ENCODE results near the gene RNU5B-1.
"Not testable (repeated sequence)": the region's sequence is repeated elsewhere in the genome, so short reads cannot be mapped to it uniquely, and the experiment has no call there.

RNU5B-1 gene

DNA sequence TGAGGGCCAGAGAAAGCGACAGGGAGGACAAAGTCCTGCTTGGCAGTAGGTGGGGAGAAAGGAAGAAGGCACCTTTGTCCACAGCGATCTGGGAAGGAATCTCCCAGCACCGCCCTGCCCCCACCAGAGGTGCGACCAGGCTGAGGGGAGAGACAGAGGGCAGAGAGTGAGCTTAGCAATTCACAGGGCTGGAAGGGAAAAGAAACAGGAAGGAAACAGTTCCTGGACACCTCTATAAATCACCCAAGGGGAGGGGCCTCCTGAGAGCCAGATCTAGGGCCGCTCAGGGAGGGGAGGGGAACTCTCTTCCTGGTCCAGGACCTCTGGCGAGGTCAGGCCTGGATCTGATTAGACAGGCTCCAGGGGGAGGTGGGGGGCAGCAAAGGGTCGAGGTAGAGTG lies 35.4 kb downstream of the RNU5B-1 start:
- Histone ChIP-seq H3K27me3 (no peaks in the 10 kb centered on the region), H3K27ac (no peak overlapping the region), H3K4me3 (no peak overlapping the region), H3K4me1 (peaks cover 40% of the 10 kb centered on the region), H3K9me3 (no peaks in the 10 kb centered on the region), H3K9ac (no peak overlapping the region), H4K20me1 (no peaks in the 10 kb centered on the region), H3K4me2 (peak overlapping the region; percentile 54), H3K36me3 (no peaks in the 10 kb centered on the region)
- no peak for TF ChIP-seq Cebpa-rat (IDR thresholded peaks at IDR 0.05)

DNA sequence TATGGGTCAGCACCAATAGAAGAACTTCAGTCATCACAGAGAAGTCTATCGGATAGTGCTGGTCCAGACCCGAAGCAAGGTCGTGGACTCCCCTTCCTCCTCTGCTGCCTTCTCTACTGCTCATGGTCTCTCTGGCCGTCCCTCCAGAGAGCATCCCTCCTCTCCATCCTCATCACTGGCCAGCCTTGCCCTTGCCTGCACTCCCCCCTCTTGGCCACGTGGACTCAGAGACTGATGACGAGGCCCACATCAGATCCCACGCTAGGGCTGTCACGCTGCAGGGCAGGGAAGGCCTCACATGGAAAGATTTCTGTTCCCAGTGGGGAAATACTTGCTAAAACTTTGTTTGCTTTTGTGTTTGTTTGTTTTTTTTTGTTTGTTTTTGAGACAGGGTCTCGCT lies 38.0 kb downstream of the RNU5B-1 start:
- H3K4me1 ChIP-seq: peaks cover 22% of the 10 kb centered on the region
- H3K9ac ChIP-seq: no peak overlapping the region
- H3K27me3 ChIP-seq: no peaks in the 10 kb centered on the region
- H4K20me1 ChIP-seq: no peaks in the 10 kb centered on the region
- no peak for TF ChIP-seq Cebpa-rat (IDR thresholded peaks at IDR 0.05)
- no peaks in the 10 kb centered on the region for H3K9me3 ChIP-seq
- H3K4me2 ChIP-seq: no peak overlapping the region
- H3K36me3 ChIP-seq: no peaks in the 10 kb centered on the region
- H3K27ac ChIP-seq: no peak overlapping the region
- H3K4me3 ChIP-seq: no peak overlapping the region

DNA sequence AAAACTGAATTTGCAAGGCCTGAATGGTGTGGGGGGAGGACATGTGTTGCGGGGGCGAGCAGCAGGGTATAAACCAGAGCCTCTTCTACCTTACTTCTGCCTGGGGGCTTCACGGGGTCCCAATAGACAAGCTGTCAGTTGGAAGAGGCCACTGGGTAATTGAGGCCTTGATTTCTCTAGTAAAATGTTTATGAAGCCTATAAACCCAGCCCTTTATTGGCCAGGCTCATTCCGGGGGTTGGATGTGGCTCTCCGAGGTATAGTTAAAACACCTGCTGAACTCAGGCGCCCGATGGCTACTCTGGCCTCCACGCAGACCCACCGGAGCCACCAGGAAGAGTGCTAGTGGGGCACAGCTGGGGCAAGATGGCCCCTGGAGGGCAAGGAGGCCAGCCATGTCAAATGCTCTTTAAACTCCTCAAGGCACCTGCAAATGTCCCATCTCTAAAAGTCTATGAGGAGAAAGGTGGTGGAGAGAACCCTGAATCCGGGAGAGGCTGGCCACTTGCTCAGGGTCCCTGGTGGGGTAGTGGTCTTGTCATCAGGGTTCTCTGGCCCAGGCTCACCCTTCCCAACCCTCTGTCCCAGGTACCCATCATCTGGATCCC lies 39.0 kb downstream of the RNU5B-1 start:
- Histone ChIP-seq H3K9ac (no peak overlapping the region), H4K20me1 (no peaks in the 10 kb centered on the region), H3K4me2 (no peak overlapping the region), H3K27me3 (no peaks in the 10 kb centered on the region), H3K36me3 (no peaks in the 10 kb centered on the region), H3K4me1 (peaks cover 12% of the 10 kb centered on the region), H3K27ac (no peak overlapping the region), H3K4me3 (no peak overlapping the region), H3K9me3 (no peaks in the 10 kb centered on the region)
- TF ChIP-seq Cebpa-rat (IDR thresholded peaks at IDR 0.05): no peak

DNA sequence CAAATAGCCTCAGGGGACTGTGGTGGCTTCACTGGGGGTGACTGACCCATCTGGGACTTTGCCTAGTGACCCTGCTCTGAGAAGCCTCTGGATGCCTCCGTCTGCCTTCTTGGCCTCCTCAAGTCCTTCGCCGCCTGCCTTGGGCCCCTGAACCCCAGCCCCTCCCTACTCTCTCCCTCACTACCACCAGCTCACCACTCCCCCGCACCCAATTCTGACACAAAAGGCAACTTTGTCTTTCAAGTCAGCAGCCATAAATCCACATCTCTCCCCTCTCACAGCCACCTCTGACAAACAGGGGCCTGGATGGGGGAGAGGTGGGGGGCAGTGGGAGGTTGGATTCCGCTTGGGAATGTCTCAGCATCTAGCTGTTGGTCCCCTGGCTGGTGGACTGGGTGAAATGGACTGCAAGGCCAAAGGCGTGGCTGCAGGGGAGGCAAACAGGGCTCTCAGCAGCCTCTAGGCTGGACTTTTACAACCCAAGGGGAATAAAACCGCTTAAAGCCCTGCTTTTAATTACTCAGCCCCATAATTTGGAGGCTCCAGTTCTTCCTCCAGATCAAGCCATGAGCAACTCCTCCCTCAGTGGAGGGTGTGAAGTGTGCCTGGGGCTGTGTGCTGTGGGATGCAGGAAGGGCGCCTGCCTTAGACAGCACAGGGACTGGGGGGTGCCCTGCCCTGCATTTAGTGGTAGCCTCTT lies 39.9 kb downstream of the RNU5B-1 start:
- H3K9ac ChIP-seq: no peak overlapping the region
- no peaks in the 10 kb centered on the region for H3K27me3 ChIP-seq
- H3K4me1 ChIP-seq: peaks cover 10% of the 10 kb centered on the region
- H3K4me2 ChIP-seq: no peak overlapping the region
- no peak for TF ChIP-seq Cebpa-rat (IDR thresholded peaks at IDR 0.05)
- no peaks in the 10 kb centered on the region for H3K9me3 ChIP-seq
- H3K27ac ChIP-seq: no peak overlapping the region
- no peak overlapping the region for H3K4me3 ChIP-seq
- no peaks in the 10 kb centered on the region for H3K36me3 ChIP-seq
- H4K20me1 ChIP-seq: no peaks in the 10 kb centered on the region

DNA sequence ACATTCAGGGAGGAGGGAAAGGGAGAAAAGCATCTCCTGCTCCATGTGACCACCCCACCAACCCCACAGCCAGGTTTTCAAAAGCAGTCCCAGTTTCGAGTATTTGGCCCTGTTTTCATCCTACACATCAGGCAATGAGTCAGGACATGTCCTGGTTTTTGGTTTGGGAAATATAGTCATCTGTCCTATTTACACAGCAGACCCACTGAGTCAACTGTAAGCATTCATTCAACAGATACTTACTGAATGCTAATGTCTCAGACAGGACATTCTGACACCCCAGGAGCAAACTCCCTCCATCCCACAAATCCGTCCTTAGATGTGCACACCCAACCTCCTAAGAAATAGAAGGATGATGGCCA lies 40.4 kb downstream of the RNU5B-1 start:
- Histone ChIP-seq H4K20me1 (no peaks in the 10 kb centered on the region), H3K36me3 (no peaks in the 10 kb centered on the region), H3K9me3 (0 out of 2 replicates have a peak, but pooled peaks cover under 1% of the 10 kb centered on the region), H3K27me3 (no peaks in the 10 kb centered on the region), H3K4me1 (peaks cover 4% of the 10 kb centered on the region), H3K4me2 (no peak overlapping the region), H3K4me3 (no peak overlapping the region), H3K9ac (no peak overlapping the region), H3K27ac (no peak overlapping the region)
- no peak for TF ChIP-seq Cebpa-rat (IDR thresholded peaks at IDR 0.05)

DNA sequence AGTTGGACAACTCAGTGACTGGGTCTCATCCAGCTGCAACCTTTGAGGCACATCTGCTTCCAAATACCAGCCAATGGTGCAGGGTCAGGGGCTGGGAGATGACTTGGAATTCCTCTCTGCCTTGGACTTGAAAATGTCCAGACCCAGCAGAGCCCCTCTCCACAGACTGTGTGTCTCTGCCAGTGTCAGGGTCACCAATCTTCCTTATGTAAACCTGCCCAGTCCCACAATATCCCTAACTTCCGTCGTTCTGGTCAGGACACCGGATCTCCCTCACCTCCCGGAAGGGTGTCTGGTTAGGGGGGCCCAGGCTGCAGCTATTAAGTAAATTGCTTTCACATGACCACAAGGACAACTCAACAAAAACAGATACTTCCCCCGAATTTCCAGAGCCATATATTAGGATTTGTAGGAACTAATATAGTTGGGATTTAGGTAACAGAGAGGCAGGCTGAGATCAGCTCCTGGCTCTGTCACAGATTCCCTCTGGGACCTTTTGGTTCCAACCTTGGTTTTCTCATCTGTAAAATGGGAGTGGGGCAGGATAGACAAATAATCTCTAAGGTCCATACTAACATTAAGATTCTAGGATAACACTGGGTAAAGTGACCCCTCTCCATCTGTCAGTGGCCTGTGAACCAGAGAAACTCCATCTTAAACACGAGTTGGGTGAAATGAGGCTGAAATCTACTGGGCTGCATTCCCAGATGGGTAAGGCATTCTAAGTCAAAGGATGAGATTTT lies 42.5 kb downstream of the RNU5B-1 start:
- Histone ChIP-seq H3K36me3 (no peaks in the 10 kb centered on the region), H3K4me1 (no peaks in the 10 kb centered on the region), H3K4me3 (no peak overlapping the region), H3K4me2 (no peak overlapping the region), H3K27me3 (no peaks in the 10 kb centered on the region), H3K27ac (no peak overlapping the region), H3K9ac (no peak overlapping the region), H3K9me3 (peaks cover 18% of the 10 kb centered on the region), H4K20me1 (no peaks in the 10 kb centered on the region)
- TF ChIP-seq Cebpa-rat (IDR thresholded peaks at IDR 0.05): no peak

DNA sequence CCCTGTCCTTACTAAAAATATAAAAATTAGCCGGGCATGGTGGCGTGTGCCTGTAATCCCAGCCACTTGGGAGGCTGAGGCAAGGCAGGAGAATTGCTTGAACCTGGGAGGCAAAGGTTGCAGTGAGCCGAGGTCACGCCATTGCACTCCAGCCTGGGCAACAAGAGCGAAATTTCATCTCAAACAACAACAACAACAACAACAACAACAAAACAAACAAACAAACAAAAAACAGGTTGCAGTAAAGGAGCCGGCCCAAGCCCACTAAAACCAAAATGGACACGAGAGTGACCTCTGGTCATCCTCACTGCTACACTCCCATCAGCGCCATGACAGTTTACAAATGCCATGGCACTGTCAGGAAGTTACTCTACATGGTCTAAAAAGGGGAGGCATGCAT lies 43.3 kb downstream of the RNU5B-1 start:
- not testable (repeated sequence) for H3K4me1 ChIP-seq, H3K4me2 ChIP-seq, H4K20me1 ChIP-seq, H3K4me3 ChIP-seq, H3K27me3 ChIP-seq, H3K36me3 ChIP-seq, H3K27ac ChIP-seq, H3K9ac ChIP-seq
- peaks cover 25% of the 10 kb centered on the region for H3K9me3 ChIP-seq

DNA sequence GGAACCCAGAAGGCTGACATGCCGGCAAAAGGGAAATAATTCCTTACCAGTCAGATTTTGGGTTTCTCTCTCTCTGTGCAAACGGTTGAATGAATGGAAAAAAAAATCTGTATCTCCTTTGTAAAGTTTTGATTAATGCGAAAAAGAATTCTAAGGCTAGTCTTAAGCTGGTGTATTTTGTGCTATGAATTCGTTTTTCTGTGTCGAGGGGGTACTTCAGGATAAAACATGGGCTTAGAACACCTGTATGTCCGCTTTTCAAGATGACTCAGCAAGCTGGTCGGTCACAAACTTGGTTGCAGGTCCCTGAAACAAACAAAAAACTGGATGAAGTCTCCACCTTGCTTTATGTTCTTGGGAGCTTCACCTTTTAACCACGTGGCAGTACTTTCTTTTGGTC lies 44.9 kb downstream of the RNU5B-1 start:
- TF ChIP-seq Cebpa-rat (IDR thresholded peaks at IDR 0.05): no peak
- Histone ChIP-seq H4K20me1 (no peaks in the 10 kb centered on the region), H3K4me2 (no peak overlapping the region), H3K4me3 (no peak overlapping the region), H3K9ac (no peak overlapping the region), H3K36me3 (no peaks in the 10 kb centered on the region), H3K27ac (no peak overlapping the region), H3K4me1 (no peaks in the 10 kb centered on the region), H3K27me3 (peaks cover 15% of the 10 kb centered on the region), H3K9me3 (peaks cover 41% of the 10 kb centered on the region)

DNA sequence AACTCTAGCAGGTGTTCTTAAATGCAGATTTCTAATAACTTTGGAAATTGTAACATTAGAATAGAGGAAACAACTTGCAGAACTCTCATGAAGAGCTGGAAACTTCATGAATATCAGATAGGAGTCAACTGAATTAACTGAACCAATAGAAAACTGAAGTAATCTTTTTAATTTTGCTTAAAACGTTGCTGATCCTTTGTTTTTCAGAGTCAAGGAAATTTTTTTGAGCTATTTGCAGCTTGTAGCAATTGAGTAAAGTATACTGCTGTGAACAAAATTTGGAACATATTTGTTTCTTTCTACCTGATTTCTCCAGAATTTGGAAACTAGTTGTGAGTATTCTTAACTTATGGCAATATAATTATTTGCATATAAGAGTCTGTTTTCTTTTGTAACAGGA lies 47.5 kb downstream of the RNU5B-1 start:
- not testable (repeated sequence) for H3K4me3 ChIP-seq, H3K9ac ChIP-seq, H4K20me1 ChIP-seq, H3K4me2 ChIP-seq, H3K27ac ChIP-seq, H3K36me3 ChIP-seq, H3K4me1 ChIP-seq
- Histone ChIP-seq H3K9me3 (peaks cover 60% of the 10 kb centered on the region), H3K27me3 (peaks cover 41% of the 10 kb centered on the region)
